Jurkat, Clone E6-1 (cell line): ENCODE data around the gene AKR1C1. TPM values are rescaled to one million over a fixed set of nuclear protein-coding genes. Genes with fewer than 3 reads are reported as not detected.
"Not testable (repeated sequence)": the region's sequence is repeated elsewhere in the genome, so short reads cannot be mapped to it uniquely, and the experiment has no call there.

Experiments
- DNase-seq: peaks from one replicate; pipeline ENCODE4 v3.0.0-alpha.2; 2011; ENCODE audit warnings: low read depth, low spot score
- H3K4me3 ChIP-seq: 2 replicates; pipeline ENCODE4 v1.5.1; 2011; ENCODE audit warnings: mild to moderate bottlenecking, low read length, control low read depth, moderate library complexity
- polyA plus RNA-seq: library from polyadenylated mRNA; unstranded; fragments of >200 nt; gene quantifications from one replicate; pipeline ENCODE4 v1.2.1, GENCODE V29; 2012; ENCODE audit warnings: missing spikeins; ENCODE audit not compliant: insufficient read length, insufficient read depth

Gene AKR1C1
- polyA plus RNA-seq: 2.4 TPM

DNA sequence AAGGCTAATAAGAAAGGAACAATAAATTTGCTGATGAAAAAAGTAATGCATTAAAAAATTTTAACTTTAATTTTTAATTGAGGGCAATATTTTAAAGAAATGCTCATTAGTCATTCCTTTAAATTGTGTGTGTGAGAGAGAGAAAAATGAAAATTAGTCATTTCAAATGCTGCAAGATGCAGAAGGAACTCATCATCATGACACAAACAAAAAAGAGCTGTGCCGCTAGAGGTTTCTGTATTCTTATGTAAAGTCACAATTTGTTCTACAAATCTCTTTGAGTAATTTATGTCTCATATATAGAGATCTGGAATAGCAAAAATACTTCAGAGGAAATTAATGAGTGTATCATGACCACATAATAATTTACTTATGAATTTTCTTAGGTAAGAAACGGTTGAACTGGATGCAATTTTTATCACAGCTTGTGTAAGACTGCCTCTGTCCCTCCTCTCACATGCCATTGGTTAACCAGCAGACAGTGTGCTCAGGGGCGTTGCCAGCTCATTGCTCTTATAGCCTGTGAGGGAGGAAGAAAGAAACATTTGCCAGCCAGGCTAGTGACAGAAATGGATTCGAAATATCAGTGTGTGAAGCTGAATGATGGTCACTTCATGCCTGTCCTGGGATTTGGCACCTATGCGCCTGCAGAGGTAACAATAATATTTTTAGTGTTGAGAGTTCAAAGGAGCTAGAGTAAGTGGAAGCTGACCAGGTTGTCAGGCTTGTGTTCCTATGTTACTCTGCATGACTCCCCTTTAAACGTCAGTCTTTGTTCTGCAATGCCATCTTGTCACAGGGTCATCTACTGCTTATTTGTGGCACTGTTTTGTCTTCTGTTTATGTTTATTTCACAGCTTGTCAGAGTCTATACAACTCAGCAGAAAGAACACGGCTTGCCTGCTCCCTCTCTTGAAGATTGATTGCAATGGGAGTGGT lies at the start of gene AKR1C1:
Gene AKR1C1, plus strand, starts transcription at position 540 of the 939 bp plus-strand sequence. Its CDS starts 30 bp downstream, at position 570.
- H3K4me3 ChIP-seq, DNase-seq: not testable (repeated sequence)

GRCh38 chr10:4914213-4914850 lies 48.9 kb upstream of the AKR1C1 start:
- DNase-seq: no peak
- no peak overlapping the region for H3K4me3 ChIP-seq

DNA sequence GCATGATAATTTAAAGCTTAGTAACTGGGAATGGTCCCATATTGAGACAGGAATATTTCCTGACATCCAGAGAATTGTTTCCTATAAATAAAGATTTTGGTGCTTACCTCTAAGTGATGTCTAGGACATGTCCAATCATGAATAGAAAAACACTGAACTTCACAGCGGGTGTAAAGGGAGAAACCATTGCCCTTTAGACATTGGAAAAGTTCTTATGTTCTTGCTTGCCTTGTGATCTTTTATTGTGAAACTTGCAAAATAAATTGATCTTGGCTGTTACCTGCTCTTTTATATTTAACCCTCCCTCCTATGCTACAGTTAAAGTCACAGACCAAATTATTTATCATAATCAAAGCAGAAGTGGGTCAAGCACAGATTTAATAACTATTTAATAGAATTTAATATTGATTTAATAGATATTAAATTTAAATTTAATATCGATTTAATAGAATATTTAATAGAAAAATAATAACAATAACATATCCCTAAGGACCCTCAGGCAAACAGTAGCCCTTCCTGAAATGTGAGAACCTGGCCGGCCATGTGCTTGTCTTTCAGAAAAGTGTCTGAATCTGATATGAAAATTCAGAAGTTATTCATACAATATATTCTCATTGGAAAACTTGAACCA lies 47.0 kb upstream of the AKR1C1 start:
- no peak overlapping the region for H3K4me3 ChIP-seq
- DNase-seq: no peak

GRCh38 chr10:4918236-4918635 lies 45.0 kb upstream of the AKR1C1 start:
- no peak for DNase-seq
- no peak overlapping the region for H3K4me3 ChIP-seq

DNA sequence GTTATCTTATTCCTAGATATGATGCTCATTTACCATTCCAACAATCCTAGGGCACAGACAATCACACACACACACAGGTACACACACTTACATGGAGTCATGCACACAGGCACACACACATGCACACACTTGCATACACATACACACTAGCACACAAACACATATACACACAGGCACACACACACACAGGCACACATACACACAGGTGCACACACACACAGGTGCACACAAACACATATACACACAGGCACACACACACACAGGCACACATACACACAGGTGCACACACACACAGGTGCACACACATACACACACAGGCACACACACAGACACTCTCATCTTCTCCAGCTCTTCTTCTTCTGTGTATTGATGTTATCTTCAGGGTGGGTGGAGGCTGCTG lies 38.7 kb upstream of the AKR1C1 start:
- DNase-seq, H3K4me3 ChIP-seq: not testable (repeated sequence)

DNA sequence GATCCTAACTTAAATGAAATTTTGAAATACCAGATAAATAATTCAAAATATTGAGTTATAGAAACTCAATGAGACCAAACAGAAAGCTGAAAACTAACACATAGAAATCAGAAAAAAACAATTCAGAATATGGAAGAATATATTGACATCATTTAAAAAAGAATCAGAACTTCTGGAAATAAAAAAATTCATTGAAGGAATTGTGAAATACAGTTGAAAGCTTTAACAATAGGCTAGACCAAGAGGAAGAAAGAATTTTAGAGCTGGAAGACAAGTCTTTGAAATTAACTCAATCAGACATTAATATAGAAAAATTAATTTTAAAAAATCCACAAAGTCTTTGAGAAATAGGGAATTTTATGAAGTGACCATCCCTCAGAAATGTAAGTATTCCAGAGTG lies 36.8 kb upstream of the AKR1C1 start:
- H3K4me3 ChIP-seq: no peak overlapping the region
- DNase-seq: no peak

GRCh38 chr10:4931587-4931986 lies 31.6 kb upstream of the AKR1C1 start:
- H3K4me3 ChIP-seq: no peak overlapping the region
- DNase-seq: no peak

- no peak for DNase-seq
- H3K4me3 ChIP-seq: no peak overlapping the region
Measured at GRCh38 chr10:4934391-4934987, 28.7 kb upstream of the AKR1C1 start.

GRCh38 chr10:4937346-4937745 lies 25.9 kb upstream of the AKR1C1 start:
- H3K4me3 ChIP-seq: no peak overlapping the region

DNA sequence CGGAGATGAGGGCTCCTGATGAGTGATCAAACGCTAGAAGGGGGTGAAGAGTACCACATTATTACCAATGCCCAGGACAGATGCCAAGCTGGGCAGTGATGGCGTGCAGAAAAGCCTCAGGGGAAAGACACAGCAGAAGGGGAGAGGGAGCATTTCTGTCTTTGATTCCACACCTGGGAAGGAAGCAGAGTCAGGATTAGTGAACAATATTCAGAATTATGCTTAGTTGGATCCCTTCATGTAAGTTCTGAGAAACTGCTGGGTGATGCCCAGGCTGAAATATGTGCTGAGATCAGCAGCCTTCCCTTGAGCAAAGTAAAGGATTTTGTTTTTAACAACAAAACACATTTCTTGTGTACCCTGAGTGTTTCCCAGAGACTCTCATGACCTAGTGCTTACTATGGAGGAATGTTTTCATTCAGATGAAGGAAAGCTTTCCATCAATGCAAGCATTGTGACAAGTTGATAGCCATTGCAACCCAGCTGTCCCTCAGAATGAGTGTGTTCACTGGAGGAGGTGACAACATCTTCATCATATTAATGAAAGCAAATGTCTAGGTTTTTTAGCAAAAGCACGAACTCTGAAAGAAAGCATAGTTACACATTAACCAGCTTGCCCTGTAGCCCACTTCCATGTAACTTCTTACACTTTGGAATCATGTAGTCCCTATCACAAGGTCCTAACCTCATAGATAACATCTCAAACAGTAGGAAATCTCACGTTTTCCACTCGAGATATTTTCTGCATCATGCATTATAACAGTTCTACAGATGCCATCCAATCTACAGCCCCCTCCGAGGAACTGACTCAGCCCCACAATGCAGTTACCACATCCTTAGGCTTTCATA lies 23.8 kb upstream of the AKR1C1 start:
- no peak overlapping the region for H3K4me3 ChIP-seq
- no peak for DNase-seq

More at GRCh38 chr10:4937346-4937745, 25.9 kb upstream of the AKR1C1 start:
- no peak for DNase-seq

DNA sequence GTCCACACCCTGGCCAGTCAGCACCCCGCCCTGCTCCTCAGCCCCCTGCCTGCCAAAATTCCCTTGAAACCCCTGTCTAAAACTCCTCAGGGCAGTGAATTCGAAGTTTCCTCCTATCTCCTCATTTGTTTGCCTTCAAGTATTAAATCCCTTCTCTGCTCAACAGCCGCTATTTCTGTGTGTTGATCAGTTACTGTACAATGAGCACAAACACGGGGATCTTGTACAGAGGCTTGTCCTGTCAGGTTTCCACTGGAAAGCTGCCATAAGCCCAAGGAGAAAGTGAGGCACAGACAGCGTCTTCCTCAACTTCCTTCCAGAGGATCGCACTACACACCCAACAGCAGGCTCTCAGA lies 23.2 kb upstream of the AKR1C1 start:
- not testable (repeated sequence) for DNase-seq

DNA sequence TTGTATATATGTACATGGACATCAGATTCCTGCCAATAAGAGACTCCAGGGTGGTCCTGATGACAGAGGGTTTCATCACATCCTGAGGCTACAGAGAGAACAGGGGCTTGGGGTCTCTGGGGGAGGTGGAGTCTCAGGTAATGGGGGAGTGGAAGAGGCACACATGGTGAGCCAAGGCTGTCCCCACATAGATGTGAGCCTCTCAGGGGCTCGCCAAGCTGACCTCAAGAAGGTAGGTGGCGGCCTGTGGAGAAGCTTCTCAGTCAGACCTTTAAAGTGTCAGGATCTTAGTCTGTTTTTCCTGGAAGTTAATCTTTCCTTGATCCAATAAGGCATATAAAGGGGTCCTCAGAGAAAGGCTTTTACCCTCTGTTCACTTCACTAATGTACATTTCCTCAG lies 22.3 kb upstream of the AKR1C1 start:
- DNase-seq, H3K4me3 ChIP-seq: not testable (repeated sequence)

More for the DNA sequence above, 23.2 kb upstream of the AKR1C1 start:
- not testable (repeated sequence) for H3K4me3 ChIP-seq

DNA sequence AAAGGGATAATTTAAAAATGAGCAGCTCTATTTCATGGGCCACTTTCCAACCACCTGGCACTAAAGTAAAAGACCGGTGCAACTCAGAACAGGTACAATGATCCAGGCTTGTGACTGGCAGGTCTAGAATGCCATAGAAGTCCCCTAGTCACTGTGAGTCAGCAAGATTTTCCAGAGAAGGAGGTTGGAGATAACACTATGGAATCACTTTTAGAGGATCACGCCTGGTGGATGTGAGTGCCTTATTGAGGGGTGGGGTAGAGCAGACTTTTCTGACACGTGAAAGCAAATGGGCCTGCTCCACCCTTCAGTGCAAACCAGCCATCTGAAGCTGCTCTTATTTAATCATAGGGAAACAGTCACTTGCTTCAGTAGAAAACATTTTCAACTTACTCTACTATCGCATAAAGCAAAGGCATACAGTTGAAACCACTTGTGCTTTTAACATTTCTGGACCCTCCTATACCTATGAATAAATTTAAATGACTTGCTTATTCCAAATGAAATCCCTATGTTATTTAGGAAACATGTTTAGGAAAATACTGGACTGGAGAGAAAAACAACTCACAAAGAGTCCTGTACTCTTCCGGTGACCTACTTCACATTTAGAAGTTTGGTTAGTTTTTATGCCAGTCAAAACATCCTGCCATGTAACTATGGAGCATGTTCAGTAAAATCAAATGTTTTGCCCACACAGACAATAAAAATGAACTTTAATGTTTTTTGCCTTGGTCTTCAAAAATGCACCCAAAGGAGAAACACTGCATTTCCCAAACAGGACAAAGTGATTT lies 21.5 kb upstream of the AKR1C1 start:
- DNase-seq: no peak
- no peak overlapping the region for H3K4me3 ChIP-seq

DNA sequence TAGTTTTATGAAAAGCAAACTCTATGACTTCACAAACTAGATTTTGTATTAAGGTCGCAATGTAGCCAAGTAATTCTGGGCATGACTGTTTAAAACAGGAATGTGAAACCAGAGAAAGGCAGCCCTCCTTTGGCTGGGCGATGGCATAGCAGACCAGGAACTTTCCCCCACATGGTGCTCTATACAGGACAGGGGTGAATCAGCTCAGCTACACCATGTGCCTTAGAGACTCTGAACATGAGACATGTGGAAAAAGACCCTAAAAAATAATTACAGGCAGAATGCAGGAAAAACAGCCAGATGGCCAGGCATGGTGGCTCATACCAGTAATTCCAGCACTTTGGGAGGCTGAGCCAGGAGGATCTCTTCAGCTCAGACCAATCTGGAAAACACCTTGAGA lies 20.3 kb upstream of the AKR1C1 start:
- not testable (repeated sequence) for DNase-seq, H3K4me3 ChIP-seq

- DNase-seq, H3K4me3 ChIP-seq: not testable (repeated sequence)
Measured at GRCh38 chr10:4943416-4943815, 19.8 kb upstream of the AKR1C1 start.

DNA sequence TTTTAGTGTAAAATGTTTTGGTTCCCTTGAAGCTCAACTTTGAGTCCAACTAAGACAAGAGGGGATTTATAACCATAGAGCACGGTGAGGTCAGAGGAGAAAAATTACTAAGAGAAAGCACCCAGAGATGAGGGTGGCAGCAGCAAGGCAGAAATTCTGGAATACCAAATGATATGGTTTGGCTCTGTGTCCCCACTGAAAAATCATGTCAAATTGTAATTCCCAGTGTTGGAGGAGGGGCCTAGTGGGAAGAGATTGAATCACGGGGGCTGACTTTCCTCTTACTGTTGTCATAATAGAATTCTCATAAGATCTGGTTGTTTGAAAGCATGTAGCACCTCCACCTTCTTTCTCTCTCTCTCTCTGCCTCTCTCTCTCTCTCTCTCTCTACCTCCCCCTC lies 19.4 kb upstream of the AKR1C1 start:
- no peak overlapping the region for H3K4me3 ChIP-seq
- no peak for DNase-seq

DNA sequence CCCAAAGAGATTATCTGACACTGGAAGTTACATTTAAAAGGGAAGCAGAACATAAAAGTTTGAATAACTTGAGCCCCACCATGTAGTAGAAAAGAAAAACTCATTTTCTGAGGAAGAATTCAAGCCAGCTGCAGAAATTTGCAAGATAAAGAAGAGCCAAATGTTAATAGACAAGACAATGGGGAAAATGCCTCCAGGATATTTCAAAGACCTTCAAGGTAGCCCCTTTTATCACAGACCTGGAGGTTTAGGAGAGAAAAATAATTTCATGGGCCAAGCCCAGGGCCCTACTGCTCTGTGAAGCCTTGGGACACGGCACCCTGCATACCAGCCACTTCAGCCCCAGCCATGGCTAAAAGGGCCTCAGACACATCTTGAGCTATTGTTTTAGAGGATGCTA lies 18.4 kb upstream of the AKR1C1 start:
- no peak for DNase-seq
- H3K4me3 ChIP-seq: no peak overlapping the region
